ENCODE results near the gene GPR87. TPM values are rescaled to one million over a fixed set of nuclear protein-coding genes. Genes with fewer than 3 reads are reported as not detected.

The GPR87 gene
- total and polyA plus RNA-seq, 2 of the 4 experiments (the other 2 are of a cell fraction) = 0.26 to 0.36 TPM

DNA sequence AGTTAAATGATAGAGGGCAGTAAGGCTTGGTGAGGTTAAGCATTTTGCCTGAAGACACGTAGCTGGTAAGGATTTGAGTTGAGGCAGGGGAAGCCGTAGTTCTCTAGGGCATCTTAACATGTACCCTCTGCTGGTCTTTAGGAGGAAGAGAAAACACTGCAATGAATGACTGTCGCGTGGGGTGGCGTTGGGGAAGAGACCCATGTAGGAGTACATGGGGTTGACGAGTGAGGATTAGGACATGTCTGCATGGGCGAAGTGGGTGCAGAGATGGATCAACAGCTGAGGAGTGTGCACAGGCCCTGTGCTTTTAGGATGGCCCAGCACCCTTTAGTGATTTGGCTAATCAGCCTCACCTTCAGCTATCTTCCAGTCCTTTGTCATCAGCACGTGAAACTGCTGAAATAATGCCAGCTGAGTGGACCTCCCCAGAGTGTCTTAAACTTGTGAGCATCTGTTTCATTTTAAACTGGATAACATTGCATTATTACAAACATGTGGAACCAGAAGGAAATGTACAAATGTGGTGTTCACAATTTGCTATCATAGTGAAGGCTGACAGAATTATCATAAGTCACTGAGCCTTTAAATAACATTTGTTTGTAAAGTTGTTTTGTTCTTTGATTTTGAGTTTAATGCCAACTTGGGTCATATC, 53.6 kb downstream of the GPR87 start:
- H4K91ac ChIP-seq (ENCODE audit: insufficient read depth, low read depth, low read length) = peak overlapping the region; percentile 23; the same call in 1 of the 2 replicates
- H4K5ac ChIP-seq (ENCODE audit: low read depth, low read length) = peak overlapping the region; percentile 52; the same call in 1 of the 2 replicates
- POLR2A ChIA-PET (ENCODE audit: unreplicated experiment) = no interaction called here
- H2BK5ac ChIP-seq (ENCODE audit: low read depth, low read length, poor library complexity, severe bottlenecking) = no peak overlapping the region
- H3K36me3 ChIP-seq (ENCODE audit: control insufficient read depth, insufficient read depth, low read length) = no peaks in the 10 kb centered on the region
- peak; percentile 19 for DNase-seq
- in situ Hi-C loops (cut with MboI; ENCODE audit: low sequenced_read_pairs) = no loop called here
- no peak overlapping the region for H3K23ac ChIP-seq (ENCODE audit: low read depth, low read length)
- no peak overlapping the region for H3K9ac ChIP-seq (ENCODE audit: low read depth, low read length)
- TF ChIP-seq, protein P1, sequence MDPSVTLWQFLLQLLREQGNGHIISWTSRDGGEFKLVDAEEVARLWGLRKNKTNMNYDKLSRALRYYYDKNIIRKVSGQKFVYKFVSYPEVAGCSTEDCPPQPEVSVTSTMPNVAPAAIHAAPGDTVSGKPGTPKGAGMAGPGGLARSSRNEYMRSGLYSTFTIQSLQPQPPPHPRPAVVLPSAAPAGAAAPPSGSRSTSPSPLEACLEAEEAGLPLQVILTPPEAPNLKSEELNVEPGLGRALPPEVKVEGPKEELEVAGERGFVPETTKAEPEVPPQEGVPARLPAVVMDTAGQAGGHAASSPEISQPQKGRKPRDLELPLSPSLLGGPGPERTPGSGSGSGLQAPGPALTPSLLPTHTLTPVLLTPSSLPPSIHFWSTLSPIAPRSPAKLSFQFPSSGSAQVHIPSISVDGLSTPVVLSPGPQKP (IDR thresholded peaks at IDR 0.05; ENCODE audit: borderline replicate concordance, low read depth, low read length) = no peak
- TF ChIP-seq CEBPB (IDR thresholded peaks at IDR 0.05; ENCODE audit: low read depth, low read length) (no peak), MAZ (IDR thresholded peaks at IDR 0.05; ENCODE audit: borderline replicate concordance, low read depth, low read length) (no peak), FOS (IDR thresholded peaks at IDR 0.05; ENCODE audit: low read depth, low read length) (no peak), NFE2L2 (IDR thresholded peaks at IDR 0.05; ENCODE audit: low read depth, low read length) (no peak), POLR2A (IDR thresholded peaks at IDR 0.05; ENCODE audit: low read depth, low read length) (no peak), MXI1 (IDR thresholded peaks at IDR 0.05; ENCODE audit: borderline replicate concordance, low read depth, low read length) (no peak), BHLHE40 (IDR thresholded peaks at IDR 0.05; ENCODE audit: low read depth, low read length) (no peak), SMC3 (IDR thresholded peaks at IDR 0.05; ENCODE audit: low read depth, low read length) (no peak)
- peak overlapping the region; percentile 30; the same call in 1 of the 2 replicates for H3K27ac ChIP-seq (ENCODE audit: insufficient read depth, low read length)
- peak overlapping the region; percentile 48; the same call in 1 of the 2 replicates for H3K4ac ChIP-seq (ENCODE audit: low read depth, low read length)
- CTCF ChIA-PET = interaction anchor here (1.2 kb wide), 1 partner anchor 19 kb away, joined by 4 read pairs; no protein-coding TSS in a partner anchor
- intact Hi-C loops (cut with micrococcal nuclease) = no loop called here
- no peak overlapping the region for H2AK9ac ChIP-seq (replicated peaks; ENCODE audit: low read depth, low read length, poor library complexity)
- ATAC-seq (ENCODE audit: low read depth) = no peak
- no peaks in the 10 kb centered on the region for H3K27me3 ChIP-seq (ENCODE audit: control insufficient read depth, insufficient read depth, low read length)
- H2BK20ac ChIP-seq (ENCODE audit: low read depth, low read length) = peak overlapping the region; percentile 6; the same call in 1 of the 2 replicates
- H4K8ac ChIP-seq (ENCODE audit: low read depth in 2 of 2, low read length in 2 of 2) = no peak overlapping the region
- peak overlapping the region; percentile 66 for H2AK5ac ChIP-seq (ENCODE audit: low read depth, low read length)
- peaks cover 11% of the 10 kb centered on the region for H3K4me1 ChIP-seq (ENCODE audit: control insufficient read depth, insufficient read depth, low read length)
- no peaks in the 10 kb centered on the region for H3K9me3 ChIP-seq (ENCODE audit: control insufficient read depth, insufficient read depth, low read length)
- no peaks in the 10 kb centered on the region; the same call in 1 of the 2 replicates for H3K9me1 ChIP-seq (ENCODE audit: insufficient read depth, low read length)
- no peak overlapping the region for H2AFZ ChIP-seq (replicated peaks; ENCODE audit: low read length, poor library complexity)
- no peak overlapping the region for H3K56ac ChIP-seq (ENCODE audit: extremely low read depth, insufficient read depth, low read length)
- H3K4me2 ChIP-seq (ENCODE audit: low read depth, low read length) = no peak overlapping the region
- H2BK15ac ChIP-seq (ENCODE audit: low read depth, low read length) = peak overlapping the region; percentile 26; the same call in 2 of the 3 replicates
- peak overlapping the region; percentile 52; the same call in 1 of the 2 replicates for H2BK120ac ChIP-seq (ENCODE audit: low read depth, low read length)
- BruUV-seq (replicated peaks) = no TSS peak
- dilution Hi-C loops (cut with HindIII; ENCODE audit: low sequenced_read_pairs, unreplicated experiment) = no loop called here
- H3K18ac ChIP-seq (ENCODE audit: low read depth, low read length) = peak overlapping the region; percentile 69; the same call in 1 of the 2 replicates
- 96% methylated on average over 3 of the region's 8 CpGs; no CpG with 5 or more reads in 1 of the 2 experiments for WGBS, 2 experiments (ENCODE audit: extremely low coverage in 2 of 2, insufficient read length in 1 of 2)
- no peak overlapping the region for H3K4me3 ChIP-seq (ENCODE audit: insufficient read depth, low read depth, low read length)
- 0 out of 2 replicates have a peak overlapping the region, but pooled peaks have one; percentile 3 for H3K14ac ChIP-seq (replicated peaks; ENCODE audit: low read depth, low read length)
- no peaks in the 10 kb centered on the region for H4K20me1 ChIP-seq (ENCODE audit: insufficient read depth, low read length)
- no peaks in the 10 kb centered on the region for H3K79me1 ChIP-seq (ENCODE audit: low read depth in 1 of 2, low read length in 2 of 2)

All from IMR-90 (cell line).